HepG2 (cell line): ENCODE results near the gene ISCA2. TPM values are rescaled to one million over a fixed set of nuclear protein-coding genes. Genes with fewer than 3 reads are reported as not detected.

ENCODE experiments used
- ATAC-seq: fragments of 200-7000 bp; cut with Tn5 transposase; 3 replicates; pipeline ENCODE4 v1.9.1; 2020; ENCODE audit warnings: mild to moderate bottlenecking, moderate library complexity
- BruUV-seq: library from RNA; stranded (reverse); fragments of 400-500 nt; replicated peaks from 2 replicates; lab custom pipeline; 2021; lab: Mats Ljungman, UMichigan
- CTCF ChIA-PET: fragments of 300-600 bp; formaldehyde crosslinking; extraction: SDS; loops from one replicate; lab custom pipeline; 2021; ENCODE audit warnings: low total read pairs, inconsistent platforms, low intra/inter-chr PET ratio; lab: Yijun Ruan, JAX
- POLR2A ChIA-PET: fragments of 350-600 bp; sonication (Branson Sonifier 250); formaldehyde crosslinking; loops from one replicate; lab custom pipeline; 2020; ENCODE audit warnings: antibody characterized with exemption, inconsistent platforms; lab: Yijun Ruan, JAX
- DNase-seq: peaks from one replicate; pipeline ENCODE4 v3.0.0-alpha.2; 2015; ENCODE audit warnings: low spot score
- FAIRE-seq: peaks from 3 replicates; lab custom pipeline; 2011; peaks lifted over from hg19 to GRCh38; lab: Jason Lieb, UNC
- H2AFZ ChIP-seq: one replicate; pipeline ENCODE4 v1.6.1; 2011; ENCODE audit warnings: low read length, inconsistent platforms
- H3K27ac ChIP-seq: fragments of 300-600 bp; 3 replicates; pipeline ENCODE4 v1.8.0; 2011; ENCODE audit warnings: mixed run types, mild to moderate bottlenecking, mixed read lengths, low read length, inconsistent platforms; ENCODE audit not compliant: insufficient read depth; ENCODE audit errors: extremely low read length
- H3K27me3 ChIP-seq, 2 experiments: fragments of 200-600 bp in 1 of 2; 2 replicates in 1 of 2; 3 replicates in 1 of 2; pipeline versions ENCODE4 v1.6.0 to v1.8.0; 2011; ENCODE audit warnings: low read length in 2 of 2, mild to moderate bottlenecking in 2 of 2, moderate library complexity in 2 of 2, inconsistent platforms in 1 of 2; ENCODE audit not compliant: insufficient read depth in 2 of 2, control insufficient read depth in 1 of 2
- H3K36me3 ChIP-seq, 2 experiments: fragments of 200-600 bp in 1 of 2; replicated peaks in 1 of 2; 2 replicates in 1 of 2; 3 replicates in 1 of 2; pipeline versions ENCODE4 v1.5.1 to v1.8.0; 2011; ENCODE audit warnings: low read length in 2 of 2, inconsistent platforms in 1 of 2; ENCODE audit not compliant: insufficient read depth in 2 of 2, control insufficient read depth in 1 of 2
- H3K4me1 ChIP-seq: 2 replicates; pipeline ENCODE4 v1.5.1; 2012; ENCODE audit warnings: low read length, inconsistent platforms; ENCODE audit not compliant: insufficient read depth
- H3K4me2 ChIP-seq: 2 replicates; pipeline ENCODE4 v1.6.0; 2011; ENCODE audit warnings: low read depth, low read length, inconsistent platforms
- H3K4me3 ChIP-seq, 3 experiments: fragments of 200-600 bp in 1 of 3; sonication (generic), shearing (Covaris generic) in 1 of 3; replicated peaks in 1 of 3; 2 replicates each; pipeline ENCODE4 v1.5.1; 2011 to 2016; ENCODE audit warnings: low read length in 3 of 3, inconsistent platforms in 2 of 3, low read depth in 2 of 3, mild to moderate bottlenecking in 2 of 3, control low read depth in 1 of 3, mixed read lengths in 1 of 3; ENCODE audit not compliant: insufficient read depth in 1 of 3
- H3K79me2 ChIP-seq: one replicate; pipeline ENCODE4 v1.6.1; 2011; ENCODE audit warnings: low read length, inconsistent platforms; ENCODE audit not compliant: insufficient read depth
- H3K9ac ChIP-seq: 2 replicates; pipeline ENCODE4 v1.6.0; 2011; ENCODE audit warnings: mild to moderate bottlenecking, low read depth, low read length, inconsistent platforms; ENCODE audit not compliant: insufficient read depth
- H3K9me3 ChIP-seq: 2 replicates; pipeline ENCODE4 v1.5.1; 2012; ENCODE audit warnings: mild to moderate bottlenecking, low read length
- H4K20me1 ChIP-seq: 2 replicates; pipeline ENCODE4 v1.6.0; 2011; ENCODE audit warnings: inconsistent platforms, mild to moderate bottlenecking, low read length, moderate library complexity; ENCODE audit not compliant: insufficient read depth
- HDAC6 ChIP-seq: fragments of 200-600 bp; sonication (generic); IDR thresholded peaks from 2 replicates; pipeline ENCODE4 v1.7.0; 2017; ENCODE audit warnings: mild to moderate bottlenecking, antibody characterized with exemption, low read length, low read depth
- TCF7L2 ChIP-seq: IDR thresholded peaks from 2 replicates; pipeline ENCODE4 v1.6.1; 2011; ENCODE audit warnings: mild to moderate bottlenecking, low read depth, low read length, moderate library complexity
- ZMYM4 ChIP-seq: sonication (generic); formaldehyde crosslinking; IDR thresholded peaks from 2 replicates; pipeline ENCODE4 v1.8.1; 2023; ENCODE audit warnings: mild to moderate bottlenecking, missing genetic modification reagents
- ZNF441 ChIP-seq: sonication (generic); formaldehyde crosslinking; IDR thresholded peaks from 2 replicates; pipeline ENCODE4 v1.7.0; 2021; ENCODE audit warnings: missing genetic modification reagents, borderline replicate concordance
- ZNF564 ChIP-seq: sonication (generic); formaldehyde crosslinking; IDR thresholded peaks from 2 replicates; pipeline ENCODE4 v1.8.1; 2023; ENCODE audit warnings: mild to moderate bottlenecking, missing genetic modification reagents
- WGBS: methylation state at CpG from one replicate; pipeline ENCODE4 v1.1.6; 2017; ENCODE audit warnings: low lambda C conversion rate; 5-methylcytosine and 5-hydroxymethylcytosine counted together
- in situ Hi-C: cut with HindIII; loops from 2 replicates; pipeline ENCODE4 v1.10.0; 2017; ENCODE audit warnings: low pct_unique_long_range_greater_than_20kb; ENCODE audit not compliant: extremely low pct_ligation_motif_present
- intact Hi-C: fragments of 100-400 bp; cut with micrococcal nuclease; formaldehyde crosslinking; loops from one replicate; pipeline ENCODE4 v1.10.0; 2022; ENCODE audit not compliant: unreplicated experiment
- polyA plus RNA-seq, 8 experiments: library from polyadenylated mRNA; depleted of rRNA in 3 of 8; stranded (reverse) in 7 of 8; unstranded in 1 of 8; fragments of >200 nt; fragmentation: Illumina TruSeq in 4 of 8; extraction: Trizol in 4 of 8; gene quantifications; 2 replicates each; pipeline versions ENCODE4 v1.2.1 to v1.2.3, GENCODE V29; 2011 to 2016; ENCODE audit warnings: low read depth in 4 of 8, missing spikeins in 1 of 8, mixed read lengths in 1 of 8; ENCODE audit not compliant: insufficient read depth in 1 of 8
- total RNA-seq, 5 experiments: library from RNA; depleted of rRNA; stranded (reverse); fragments of >200 nt; fragmentation: Illumina TruSeq; extraction: Trizol; gene quantifications; 2 replicates each; pipeline ENCODE4 v1.2.3, GENCODE V29; 2016; ENCODE audit warnings: low read depth in 1 of 5
- TF ChIP-seq, protein P1 (sequence below): sonication (generic); formaldehyde crosslinking; IDR thresholded peaks from 2 replicates; pipeline ENCODE4 v1.5.1; 2020; ENCODE audit warnings: missing genetic modification reagents, mild to moderate bottlenecking, borderline replicate concordance
- TF ChIP-seq, protein P2 (sequence below): IDR thresholded peaks from 2 replicates; pipeline ENCODE4 v1.6.1; 2016; ENCODE audit warnings: low read depth, borderline replicate concordance
- TF ChIP-seq, protein P3 (sequence below): sonication (generic); formaldehyde crosslinking; IDR thresholded peaks from 2 replicates; pipeline ENCODE4 v1.5.0; 2020; ENCODE audit warnings: missing genetic modification reagents
- TF ChIP-seq, protein P4 (sequence below): sonication (generic); formaldehyde crosslinking; IDR thresholded peaks from 2 replicates; pipeline ENCODE4 v1.5.0; 2020; ENCODE audit warnings: missing genetic modification reagents
- TF ChIP-seq, protein P5 (sequence below): sonication (generic); formaldehyde crosslinking; IDR thresholded peaks from 2 replicates; pipeline ENCODE4 v1.4.0; 2020; ENCODE audit warnings: missing genetic modification reagents, borderline replicate concordance
- TF ChIP-seq, protein P6 (sequence below): IDR thresholded peaks from 2 replicates; pipeline ENCODE4 v1.6.1; 2016; ENCODE audit warnings: mild to moderate bottlenecking, missing biosample characterization, missing genetic modification reagents

Gene ISCA2
- total and polyA plus RNA-seq, 2 of the 13 experiments (the other 11 are each of a cell fraction or from before 2014, with no cell fraction given), result 32.1 to 43.4 TPM

DNA sequence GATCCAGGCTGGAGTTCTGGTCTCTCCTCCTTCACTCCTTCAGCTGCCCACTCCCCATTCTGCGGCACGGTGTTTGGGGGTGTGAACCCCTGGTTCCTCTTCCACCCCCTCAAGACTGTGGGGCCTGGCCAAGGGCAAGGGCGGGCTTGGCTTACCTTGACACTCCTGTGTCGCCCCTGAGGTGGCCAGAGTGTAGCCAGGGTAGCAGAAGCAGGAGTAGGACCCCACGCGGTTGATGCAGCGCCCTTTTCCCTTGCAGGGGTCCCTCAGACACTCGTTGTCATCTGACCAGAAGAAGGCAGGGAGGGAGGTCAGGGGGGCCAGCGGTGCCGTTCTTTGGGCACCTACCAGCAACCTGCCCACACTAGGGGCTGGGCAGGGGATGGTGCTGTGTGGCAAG lies 28.2 kb downstream of the ISCA2 start:
- no peak for TF ChIP-seq TCF7L2
- TF ChIP-seq, protein P1, sequence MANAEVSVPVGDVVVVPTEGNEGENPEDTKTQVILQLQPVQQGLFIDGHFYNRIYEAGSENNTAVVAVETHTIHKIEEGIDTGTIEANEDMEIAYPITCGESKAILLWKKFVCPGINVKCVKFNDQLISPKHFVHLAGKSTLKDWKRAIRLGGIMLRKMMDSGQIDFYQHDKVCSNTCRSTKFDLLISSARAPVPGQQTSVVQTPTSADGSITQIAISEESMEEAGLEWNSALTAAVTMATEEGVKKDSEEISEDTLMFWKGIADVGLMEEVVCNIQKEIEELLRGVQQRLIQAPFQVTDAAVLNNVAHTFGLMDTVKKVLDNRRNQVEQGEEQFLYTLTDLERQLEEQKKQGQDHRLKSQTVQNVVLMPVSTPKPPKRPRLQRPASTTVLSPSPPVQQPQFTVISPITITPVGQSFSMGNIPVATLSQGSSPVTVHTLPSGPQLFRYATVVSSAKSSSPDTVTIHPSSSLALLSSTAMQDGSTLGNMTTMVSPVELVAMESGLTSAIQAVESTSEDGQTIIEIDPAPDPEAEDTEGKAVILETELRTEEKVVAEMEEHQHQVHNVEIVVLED (CRISPR knock-in tag), result no peak

DNA sequence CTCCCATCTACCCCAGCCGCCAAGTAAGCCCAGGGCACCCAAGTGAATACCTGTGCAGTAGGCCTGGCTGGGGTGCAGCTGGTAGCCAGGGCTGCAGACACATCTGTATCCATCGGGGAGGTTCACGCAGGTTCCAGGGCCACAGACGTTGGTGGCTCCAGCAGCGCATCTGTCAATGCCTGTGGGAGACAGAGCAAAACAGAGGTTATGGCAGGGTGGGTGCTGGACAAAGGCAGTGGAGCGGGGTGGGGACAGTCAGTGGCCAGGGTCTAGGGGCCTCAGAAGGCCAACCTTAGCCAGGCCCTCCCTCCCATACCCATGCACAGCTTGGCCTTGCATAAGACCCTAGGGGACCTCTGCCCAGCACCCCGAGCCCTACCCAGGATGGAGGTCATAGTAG lies 29.2 kb downstream of the ISCA2 start:
- intact Hi-C loops (no loop called here), in situ Hi-C loops (no loop called here)
- Histone ChIP-seq H3K27me3 (peaks cover 2 to 33% of the 10 kb centered on the region in 2 experiments; a peak in 3 of 5 replicates), H4K20me1 (no peaks in the 10 kb centered on the region), H3K4me3 (no peak overlapping the region), H3K9ac (no peak overlapping the region), H2AFZ (no peak overlapping the region), H3K9me3 (no peaks in the 10 kb centered on the region), H3K36me3 (no peaks in the 10 kb centered on the region), H3K79me2 (no peaks in the 10 kb centered on the region), H3K27ac (no peak overlapping the region), H3K4me1 (no peaks in the 10 kb centered on the region), H3K4me2 (no peak overlapping the region)
- no peak for DNase-seq
- no peak for FAIRE-seq
- ATAC-seq, result no peak
- 53% methylated on average over 6 of the region's 7 CpGs for WGBS
- BruUV-seq, result no TSS peak
- ChIA-PET POLR2A (no interaction called here), CTCF (no interaction called here)
- TF ChIP-seq, protein P2, sequence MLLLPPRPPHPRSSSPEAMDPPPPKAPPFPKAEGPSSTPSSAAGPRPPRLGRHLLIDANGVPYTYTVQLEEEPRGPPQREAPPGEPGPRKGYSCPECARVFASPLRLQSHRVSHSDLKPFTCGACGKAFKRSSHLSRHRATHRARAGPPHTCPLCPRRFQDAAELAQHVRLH (CRISPR knock-in tag), result no peak
- no peak for TF ChIP-seq HDAC6
- TF ChIP-seq ZNF564 (CRISPR knock-in tag), result no peak
- no peak for TF ChIP-seq ZNF441 (CRISPR knock-in tag)
- TF ChIP-seq, protein P3, sequence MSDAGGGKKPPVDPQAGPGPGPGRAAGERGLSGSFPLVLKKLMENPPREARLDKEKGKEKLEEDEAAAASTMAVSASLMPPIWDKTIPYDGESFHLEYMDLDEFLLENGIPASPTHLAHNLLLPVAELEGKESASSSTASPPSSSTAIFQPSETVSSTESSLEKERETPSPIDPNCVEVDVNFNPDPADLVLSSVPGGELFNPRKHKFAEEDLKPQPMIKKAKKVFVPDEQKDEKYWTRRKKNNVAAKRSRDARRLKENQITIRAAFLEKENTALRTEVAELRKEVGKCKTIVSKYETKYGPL (CRISPR knock-in tag), result no peak
- TF ChIP-seq, protein P4, sequence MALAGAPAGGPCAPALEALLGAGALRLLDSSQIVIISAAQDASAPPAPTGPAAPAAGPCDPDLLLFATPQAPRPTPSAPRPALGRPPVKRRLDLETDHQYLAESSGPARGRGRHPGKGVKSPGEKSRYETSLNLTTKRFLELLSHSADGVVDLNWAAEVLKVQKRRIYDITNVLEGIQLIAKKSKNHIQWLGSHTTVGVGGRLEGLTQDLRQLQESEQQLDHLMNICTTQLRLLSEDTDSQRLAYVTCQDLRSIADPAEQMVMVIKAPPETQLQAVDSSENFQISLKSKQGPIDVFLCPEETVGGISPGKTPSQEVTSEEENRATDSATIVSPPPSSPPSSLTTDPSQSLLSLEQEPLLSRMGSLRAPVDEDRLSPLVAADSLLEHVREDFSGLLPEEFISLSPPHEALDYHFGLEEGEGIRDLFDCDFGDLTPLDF (CRISPR knock-in tag), result no peak
- TF ChIP-seq, protein P5, sequence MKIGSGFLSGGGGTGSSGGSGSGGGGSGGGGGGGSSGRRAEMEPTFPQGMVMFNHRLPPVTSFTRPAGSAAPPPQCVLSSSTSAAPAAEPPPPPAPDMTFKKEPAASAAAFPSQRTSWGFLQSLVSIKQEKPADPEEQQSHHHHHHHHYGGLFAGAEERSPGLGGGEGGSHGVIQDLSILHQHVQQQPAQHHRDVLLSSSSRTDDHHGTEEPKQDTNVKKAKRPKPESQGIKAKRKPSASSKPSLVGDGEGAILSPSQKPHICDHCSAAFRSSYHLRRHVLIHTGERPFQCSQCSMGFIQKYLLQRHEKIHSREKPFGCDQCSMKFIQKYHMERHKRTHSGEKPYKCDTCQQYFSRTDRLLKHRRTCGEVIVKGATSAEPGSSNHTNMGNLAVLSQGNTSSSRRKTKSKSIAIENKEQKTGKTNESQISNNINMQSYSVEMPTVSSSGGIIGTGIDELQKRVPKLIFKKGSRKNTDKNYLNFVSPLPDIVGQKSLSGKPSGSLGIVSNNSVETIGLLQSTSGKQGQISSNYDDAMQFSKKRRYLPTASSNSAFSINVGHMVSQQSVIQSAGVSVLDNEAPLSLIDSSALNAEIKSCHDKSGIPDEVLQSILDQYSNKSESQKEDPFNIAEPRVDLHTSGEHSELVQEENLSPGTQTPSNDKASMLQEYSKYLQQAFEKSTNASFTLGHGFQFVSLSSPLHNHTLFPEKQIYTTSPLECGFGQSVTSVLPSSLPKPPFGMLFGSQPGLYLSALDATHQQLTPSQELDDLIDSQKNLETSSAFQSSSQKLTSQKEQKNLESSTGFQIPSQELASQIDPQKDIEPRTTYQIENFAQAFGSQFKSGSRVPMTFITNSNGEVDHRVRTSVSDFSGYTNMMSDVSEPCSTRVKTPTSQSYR, result no peak
- TF ChIP-seq, protein P6, sequence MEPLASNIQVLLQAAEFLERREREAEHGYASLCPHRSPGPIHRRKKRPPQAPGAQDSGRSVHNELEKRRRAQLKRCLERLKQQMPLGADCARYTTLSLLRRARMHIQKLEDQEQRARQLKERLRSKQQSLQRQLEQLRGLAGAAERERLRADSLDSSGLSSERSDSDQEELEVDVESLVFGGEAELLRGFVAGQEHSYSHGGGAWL (CRISPR knock-in tag), result no peak
- no peak for TF ChIP-seq ZMYM4

More for the DNA sequence above, 28.2 kb downstream of the ISCA2 start:
- intact Hi-C loops (no loop called here), in situ Hi-C loops (no loop called here)
- peaks cover 2 to 24% of the 10 kb centered on the region in 2 experiments; a peak in 3 of 5 replicates for H3K27me3 ChIP-seq
- no peak overlapping the region for H3K4me3 ChIP-seq
- ATAC-seq (no peak), DNase-seq (no peak), FAIRE-seq (no peak)
- no peaks in the 10 kb centered on the region for H3K36me3 ChIP-seq
- ChIA-PET CTCF (no interaction called here), POLR2A (no interaction called here)
- 20% methylated on average over 10 of the region's 10 CpGs for WGBS
- H3K9ac ChIP-seq, result no peak overlapping the region
- no peak overlapping the region for H3K4me2 ChIP-seq
- no peaks in the 10 kb centered on the region for H3K79me2 ChIP-seq
- H2AFZ ChIP-seq, result no peak overlapping the region
- no TSS peak for BruUV-seq
- no peak overlapping the region for H3K27ac ChIP-seq
- no peaks in the 10 kb centered on the region for H3K9me3 ChIP-seq
- no peaks in the 10 kb centered on the region for H4K20me1 ChIP-seq
- H3K4me1 ChIP-seq, result peaks cover 7% of the 10 kb centered on the region
